Activated CD4-positive, alpha-beta T cell treated with anti-CD3 and anti-CD28 coated beads for 1 hour (primary cell): ENCODE results near the gene LAMP5.

Experiments
- DNase-seq: peaks from one replicate; pipeline ENCODE4 v3.0.0-alpha.2; 2020

The LAMP5 gene

GRCh38 chr20:9514461-9515213, at the start of gene LAMP5:
Gene LAMP5, plus strand, starts transcription at chr20:9514590. Its CDS starts 263 bp downstream, at chr20:9514853.
- no peak for DNase-seq

GRCh38 chr20:9467995-9468394, 46.4 kb upstream of the LAMP5 start:
- DNase-seq, result no peak

- no peak for DNase-seq
Measured at GRCh38 chr20:9474835-9475415, 39.5 kb upstream of the LAMP5 start.

GRCh38 chr20:9475456-9475855, 38.9 kb upstream of the LAMP5 start:
- no peak for DNase-seq

- DNase-seq, result no peak
Measured at GRCh38 chr20:9476174-9476573, 38.2 kb upstream of the LAMP5 start.

GRCh38 chr20:9476637-9477036, 37.8 kb upstream of the LAMP5 start:
- DNase-seq, result no peak

- no peak for DNase-seq
Measured at GRCh38 chr20:9478771-9479170, 35.6 kb upstream of the LAMP5 start.

- no peak for DNase-seq
Measured at GRCh38 chr20:9480066-9480465, 34.3 kb upstream of the LAMP5 start.

GRCh38 chr20:9482180-9482579, 32.2 kb upstream of the LAMP5 start:
- DNase-seq, result no peak

- no peak for DNase-seq
Measured at GRCh38 chr20:9483131-9483530, 31.3 kb upstream of the LAMP5 start.

GRCh38 chr20:9485614-9486340, 28.6 kb upstream of the LAMP5 start:
- no peak for DNase-seq

- DNase-seq, result no peak
Measured at GRCh38 chr20:9487231-9487630, 27.2 kb upstream of the LAMP5 start.

- no peak for DNase-seq
Measured at GRCh38 chr20:9488063-9488462, 26.3 kb upstream of the LAMP5 start.

- DNase-seq, result no peak
Measured at GRCh38 chr20:9490161-9490560, 24.2 kb upstream of the LAMP5 start.

GRCh38 chr20:9490631-9491030, 23.8 kb upstream of the LAMP5 start:
- DNase-seq, result no peak

- DNase-seq, result no peak
Measured at GRCh38 chr20:9491324-9491723, 23.1 kb upstream of the LAMP5 start.

GRCh38 chr20:9492067-9492466, 22.3 kb upstream of the LAMP5 start:
- no peak for DNase-seq

- DNase-seq, result no peak
Measured at GRCh38 chr20:9493803-9494202, 20.6 kb upstream of the LAMP5 start.

- DNase-seq, result no peak
Measured at GRCh38 chr20:9495701-9496100, 18.7 kb upstream of the LAMP5 start.

GRCh38 chr20:9496155-9496554, 18.2 kb upstream of the LAMP5 start:
- no peak for DNase-seq

GRCh38 chr20:9498322-9498721, 16.1 kb upstream of the LAMP5 start:
- DNase-seq, result no peak

- DNase-seq, result no peak
Measured at GRCh38 chr20:9499126-9499899, 15.1 kb upstream of the LAMP5 start.

- no peak for DNase-seq
Measured at GRCh38 chr20:9500121-9500520, 14.3 kb upstream of the LAMP5 start.
